Glomerular visceral epithelial cell (primary cell): ENCODE results near the gene SCARB1.
A peak's percentile ranks its signal among the peaks of the same experiment; 100 is the strongest.
"Not testable (repeated sequence)": the region's sequence is repeated elsewhere in the genome, so short reads cannot be mapped to it uniquely, and the experiment has no call there.

Source experiments
- DNase-seq: peaks from one replicate; pipeline ENCODE4 v3.0.0-alpha.2; 2016; ENCODE audit errors: extremely low spot score

SCARB1 gene, protein sequence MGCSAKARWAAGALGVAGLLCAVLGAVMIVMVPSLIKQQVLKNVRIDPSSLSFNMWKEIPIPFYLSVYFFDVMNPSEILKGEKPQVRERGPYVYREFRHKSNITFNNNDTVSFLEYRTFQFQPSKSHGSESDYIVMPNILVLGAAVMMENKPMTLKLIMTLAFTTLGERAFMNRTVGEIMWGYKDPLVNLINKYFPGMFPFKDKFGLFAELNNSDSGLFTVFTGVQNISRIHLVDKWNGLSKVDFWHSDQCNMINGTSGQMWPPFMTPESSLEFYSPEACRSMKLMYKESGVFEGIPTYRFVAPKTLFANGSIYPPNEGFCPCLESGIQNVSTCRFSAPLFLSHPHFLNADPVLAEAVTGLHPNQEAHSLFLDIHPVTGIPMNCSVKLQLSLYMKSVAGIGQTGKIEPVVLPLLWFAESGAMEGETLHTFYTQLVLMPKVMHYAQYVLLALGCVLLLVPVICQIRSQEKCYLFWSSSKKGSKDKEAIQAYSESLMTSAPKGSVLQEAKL

DNA sequence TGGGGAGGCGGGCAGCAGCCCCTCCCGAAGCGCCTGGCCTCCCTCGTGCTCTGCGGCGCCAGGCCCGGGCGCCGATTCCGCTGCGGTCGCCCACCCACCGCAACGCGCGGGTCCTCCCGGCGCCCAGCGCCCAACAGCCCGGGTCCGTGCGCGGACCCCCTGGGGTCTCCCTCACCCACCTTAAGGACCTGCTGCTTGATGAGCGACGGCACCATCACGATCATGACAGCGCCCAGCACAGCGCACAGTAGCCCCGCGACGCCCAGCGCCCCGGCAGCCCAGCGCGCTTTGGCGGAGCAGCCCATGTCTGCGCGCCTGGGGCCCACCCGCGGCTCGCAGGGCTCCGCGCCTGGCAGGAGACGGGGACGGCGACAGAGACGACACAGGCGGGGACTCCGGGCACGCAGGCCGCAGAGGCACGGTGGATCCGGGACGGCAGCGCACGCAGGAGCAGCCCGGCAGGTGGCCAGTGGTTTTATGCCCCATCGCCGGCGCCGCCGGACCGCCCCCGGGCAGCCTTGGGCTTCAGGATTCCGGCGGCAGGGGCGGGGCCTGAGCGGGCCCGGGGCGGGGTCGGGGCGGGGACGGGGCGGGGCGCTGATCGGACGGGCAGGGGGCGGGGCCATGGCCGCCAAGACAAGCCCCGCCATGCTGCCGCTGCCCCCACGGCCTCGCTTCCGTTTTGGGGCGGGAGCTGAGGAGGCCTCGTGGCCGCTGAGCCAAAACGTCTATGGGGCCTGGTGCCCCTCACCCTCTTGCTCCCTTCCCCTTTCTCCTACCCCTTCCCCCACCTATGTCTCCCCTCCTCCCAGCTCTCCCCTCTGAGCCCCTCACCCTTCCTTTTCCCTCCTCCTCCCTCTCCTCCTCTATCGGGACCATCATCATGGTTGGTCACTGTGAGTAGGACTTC is at the start of gene SCARB1:
Gene SCARB1, minus strand, starts transcription at position 449 of the 910 bp plus-strand sequence. Its CDS starts 144 bp downstream, at position 305.
- peak; percentile 86 for DNase-seq

DNA sequence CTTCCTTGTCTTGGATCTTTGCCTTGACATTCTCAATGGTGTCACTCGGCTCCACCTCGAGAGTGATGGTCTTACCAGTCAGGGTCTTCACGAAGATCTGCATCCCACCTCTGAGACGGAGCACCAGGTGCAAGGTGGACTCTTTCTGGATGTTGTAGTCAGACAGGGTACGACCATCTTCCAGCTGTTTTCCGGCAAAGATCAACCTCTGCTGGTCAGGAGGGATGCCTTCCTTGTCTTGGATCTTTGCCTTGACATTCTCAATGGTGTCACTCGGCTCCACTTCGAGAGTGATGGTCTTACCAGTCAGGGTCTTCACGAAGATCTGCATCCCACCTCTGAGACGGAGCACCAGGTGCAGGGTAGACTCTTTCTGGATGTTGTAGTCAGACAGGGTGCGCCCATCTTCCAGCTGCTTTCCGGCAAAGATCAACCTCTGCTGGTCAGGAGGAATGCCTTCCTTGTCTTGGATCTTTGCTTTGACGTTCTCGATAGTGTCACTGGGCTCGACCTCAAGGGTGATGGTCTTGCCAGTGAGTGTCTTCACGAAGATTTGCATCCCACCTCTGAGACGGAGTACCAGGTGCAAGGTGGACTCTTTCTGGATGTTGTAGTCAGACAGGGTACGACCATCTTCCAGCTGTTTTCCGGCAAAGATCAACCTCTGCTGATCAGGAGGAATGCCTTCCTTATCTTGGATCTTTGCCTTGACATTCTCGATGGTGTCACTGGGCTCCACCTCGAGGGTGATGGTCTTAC is 49.0 kb upstream of the SCARB1 start:
- DNase-seq, result not testable (repeated sequence)

DNA sequence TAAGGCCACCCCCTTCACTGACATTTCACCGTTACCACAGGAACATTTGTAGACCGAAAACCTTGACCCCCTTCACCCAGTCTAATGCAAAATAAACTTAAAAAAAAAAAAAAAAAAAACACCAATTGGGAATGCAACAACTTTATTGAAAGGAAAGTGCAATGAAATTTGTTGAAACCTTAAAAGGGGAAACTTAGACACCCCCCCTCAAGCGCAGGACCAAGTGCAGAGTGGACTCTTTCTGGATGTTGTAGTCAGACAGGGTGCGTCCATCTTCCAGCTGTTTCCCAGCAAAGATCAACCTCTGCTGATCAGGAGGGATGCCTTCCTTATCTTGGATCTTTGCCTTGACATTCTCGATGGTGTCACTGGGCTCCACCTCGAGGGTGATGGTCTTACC is 47.9 kb upstream of the SCARB1 start:
- DNase-seq, result not testable (repeated sequence)

DNA sequence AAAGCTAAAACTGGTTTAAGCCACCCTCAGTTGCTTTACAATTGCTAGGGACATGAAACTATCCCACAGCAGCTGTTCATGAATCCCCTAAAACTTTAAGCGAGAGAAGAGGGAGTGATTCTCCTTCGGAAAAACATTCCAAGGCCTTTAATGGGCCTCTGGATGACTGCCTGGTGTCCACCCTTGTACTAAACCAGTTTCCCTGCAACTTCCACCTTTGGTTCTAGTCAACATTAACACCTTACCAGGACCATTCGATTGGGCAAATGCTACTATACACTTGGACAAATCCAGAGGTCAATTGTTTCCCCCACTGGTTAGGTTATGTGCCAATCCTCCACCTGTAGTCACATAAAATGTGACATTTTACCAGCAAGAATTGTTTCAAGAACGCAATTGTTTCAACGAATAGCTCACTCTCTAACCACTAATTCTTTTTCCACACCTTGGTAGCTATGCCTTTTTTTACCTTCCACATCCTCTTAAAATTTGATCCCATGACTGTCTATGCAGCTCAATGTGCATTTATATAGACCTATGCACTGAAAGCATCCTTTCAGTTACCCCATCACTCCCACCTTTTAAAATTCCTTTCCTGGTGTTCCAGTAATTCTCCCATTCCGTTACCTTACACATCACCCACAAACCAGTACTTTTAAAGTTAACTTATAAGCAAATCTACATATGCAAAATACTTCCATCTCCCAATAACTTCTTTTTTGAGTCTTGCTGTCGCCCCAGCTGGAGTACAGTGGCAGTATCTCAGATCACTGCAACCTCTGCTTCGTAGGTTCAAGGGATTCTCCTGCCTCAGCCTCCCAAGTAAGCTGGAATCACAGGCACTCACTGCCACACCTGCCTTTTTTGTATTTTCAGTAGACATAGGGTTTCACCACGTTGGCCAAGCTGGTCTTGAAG is 47.2 kb upstream of the SCARB1 start:
- DNase-seq, result no peak

DNA sequence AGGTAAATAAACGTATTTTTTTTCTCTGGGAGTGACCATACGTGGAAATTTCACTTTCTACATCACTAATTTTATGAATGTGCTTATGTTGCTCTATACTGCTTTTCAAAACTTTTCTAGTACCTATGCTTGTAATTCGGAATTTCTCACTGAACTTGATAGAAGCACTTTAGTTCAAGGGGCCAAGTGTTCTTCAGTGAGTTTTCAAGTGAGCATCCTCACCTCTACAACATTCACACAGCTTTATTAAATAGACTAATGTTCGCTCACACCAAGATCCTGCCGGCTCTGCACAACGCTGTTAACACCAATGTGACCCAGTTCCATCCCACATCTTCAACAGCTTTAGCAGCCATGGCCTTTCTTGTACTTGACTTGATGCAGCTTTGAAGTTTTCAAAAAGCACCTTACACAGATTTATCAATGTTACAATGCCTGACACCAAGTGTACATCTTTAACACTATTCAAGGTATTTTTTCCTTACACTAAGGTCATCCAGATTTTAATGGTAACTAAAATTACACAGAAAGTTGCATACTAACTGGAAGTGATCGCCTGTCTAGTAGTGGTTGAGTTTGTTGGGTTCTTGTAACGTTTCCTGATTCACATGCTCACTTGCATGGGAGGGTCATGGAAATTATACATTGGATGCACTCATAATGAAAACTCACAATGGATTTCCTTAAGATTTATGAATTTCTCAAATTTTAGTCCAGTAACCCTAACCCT is 46.3 kb upstream of the SCARB1 start:
- no peak for DNase-seq

DNA sequence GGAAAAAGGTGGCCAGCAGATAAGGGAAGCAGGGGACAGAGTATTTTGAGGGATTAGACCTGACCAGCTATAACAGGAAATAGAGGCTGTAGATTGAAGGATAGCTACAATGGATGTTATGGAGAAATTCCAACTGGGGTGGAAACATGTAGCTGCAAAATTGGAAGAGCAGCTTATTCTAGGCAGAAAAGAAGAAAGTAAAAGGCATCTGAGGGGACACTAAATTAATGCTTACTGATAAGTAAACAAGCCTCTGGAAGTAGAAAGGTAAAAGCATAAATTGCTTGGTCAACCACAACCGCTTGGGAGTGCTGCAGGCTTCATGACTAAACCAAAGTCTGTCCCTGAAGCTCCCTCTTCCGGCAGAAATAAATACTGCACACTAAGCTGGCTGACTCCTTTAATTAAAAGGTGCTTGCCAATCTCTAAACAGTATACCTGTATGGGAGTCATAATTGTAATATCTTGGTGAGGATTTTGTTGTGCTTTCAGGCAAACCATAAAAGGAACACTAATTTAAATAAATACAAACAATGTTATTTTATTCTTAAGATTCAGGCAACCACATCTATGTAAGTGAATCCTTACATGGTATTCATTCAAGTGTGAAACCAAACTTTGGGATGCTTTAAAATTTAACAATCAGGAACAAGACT is 43.1 kb upstream of the SCARB1 start:
- peak; percentile 90 for DNase-seq

DNA sequence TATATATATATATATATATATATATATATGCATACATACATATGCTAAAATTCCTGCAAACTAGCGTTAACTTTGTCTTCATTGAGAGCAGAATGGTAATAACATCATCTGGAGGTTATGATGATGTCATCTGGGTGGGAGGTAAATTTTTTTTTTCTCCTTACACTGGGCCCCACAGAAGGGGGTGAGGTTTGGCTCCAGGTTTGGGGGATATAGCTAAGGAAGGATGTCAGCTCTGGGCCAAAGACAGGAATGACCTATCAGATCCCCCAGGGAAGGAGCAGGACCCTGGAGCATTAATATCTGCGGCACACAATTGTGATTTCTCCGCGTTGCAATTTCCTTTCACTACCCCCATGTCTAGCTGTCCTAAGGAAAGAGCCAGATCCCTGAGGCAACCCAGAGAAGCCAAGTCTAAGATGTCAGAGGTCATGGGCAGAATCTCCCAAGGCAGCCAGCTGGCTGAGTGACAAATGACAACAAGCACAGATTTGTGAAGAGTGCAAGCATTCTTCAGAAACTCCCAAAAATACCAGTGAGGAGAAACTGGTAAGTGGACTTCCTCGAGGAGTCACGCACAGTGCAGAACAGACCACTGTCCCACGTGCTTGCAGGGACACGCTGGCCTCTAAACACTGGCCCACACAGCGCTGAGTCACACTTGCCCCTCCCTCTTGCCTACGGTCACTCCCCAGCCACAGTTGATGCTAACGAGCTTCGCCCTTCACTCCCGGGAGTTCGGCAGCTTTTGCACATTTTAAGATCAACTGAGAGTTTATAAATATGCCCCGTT is 40.8 kb upstream of the SCARB1 start:
- peak; percentile 71 for DNase-seq

DNA sequence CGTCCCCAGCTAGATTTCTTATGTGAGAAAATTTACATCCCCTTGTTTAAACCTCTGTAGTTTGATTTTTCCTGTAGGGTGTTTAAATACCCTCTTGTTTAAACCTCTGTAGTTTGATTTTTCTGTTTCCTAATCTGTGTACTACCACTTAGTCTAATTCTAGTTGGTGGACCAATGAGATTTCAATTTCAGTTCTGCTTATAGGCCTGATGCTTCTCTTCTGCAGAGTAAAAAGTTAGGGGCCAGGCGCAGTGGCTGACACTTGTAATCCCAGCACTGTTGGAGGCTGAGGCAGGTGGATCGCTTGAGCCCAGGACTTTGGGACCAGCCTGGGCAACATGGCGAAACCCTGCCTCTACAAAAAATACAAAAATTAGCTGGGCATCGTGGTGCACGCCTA is 39.3 kb upstream of the SCARB1 start:
- no peak for DNase-seq

DNA sequence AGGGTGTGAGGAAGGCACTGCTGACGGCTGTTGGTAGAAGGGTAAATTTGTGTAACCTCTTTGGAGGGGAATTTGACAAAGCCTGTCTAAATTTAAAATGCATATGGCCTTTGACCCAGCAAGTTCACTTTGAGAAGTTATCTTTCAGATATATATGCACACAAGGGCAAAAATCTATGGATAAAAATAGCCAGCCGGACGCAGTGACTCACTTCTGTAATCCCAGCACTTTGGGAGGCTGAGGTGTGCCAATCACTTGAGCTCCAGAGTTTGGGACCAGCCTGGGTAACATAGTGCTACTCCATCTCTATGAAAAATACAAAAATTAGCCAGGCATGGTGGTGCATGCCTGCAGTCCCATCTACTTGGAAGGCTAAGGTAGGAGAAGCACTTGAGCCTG is 37.3 kb upstream of the SCARB1 start:
- no peak for DNase-seq

DNA sequence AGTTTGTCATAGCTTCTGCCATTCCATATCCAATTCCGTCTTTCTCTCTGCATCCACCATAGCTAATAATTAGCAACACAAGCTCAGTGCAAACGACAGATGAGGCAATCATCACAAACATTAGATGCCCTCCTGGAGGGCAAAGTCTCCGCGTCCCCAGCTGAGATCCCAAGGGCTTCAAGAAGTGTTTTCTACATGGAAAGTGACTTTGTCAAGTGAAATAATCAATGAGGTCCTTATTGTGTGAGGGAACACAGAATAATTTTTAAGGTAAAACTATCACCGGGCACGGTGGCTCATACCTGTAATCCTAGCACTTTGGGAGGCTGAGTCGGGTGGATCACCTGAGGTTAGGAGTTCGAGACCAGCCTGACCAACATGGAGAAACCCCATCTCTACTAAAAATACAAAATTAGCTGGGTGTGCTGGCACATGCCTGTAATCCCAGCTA is 36.7 kb upstream of the SCARB1 start:
- DNase-seq, result not testable (repeated sequence)

DNA sequence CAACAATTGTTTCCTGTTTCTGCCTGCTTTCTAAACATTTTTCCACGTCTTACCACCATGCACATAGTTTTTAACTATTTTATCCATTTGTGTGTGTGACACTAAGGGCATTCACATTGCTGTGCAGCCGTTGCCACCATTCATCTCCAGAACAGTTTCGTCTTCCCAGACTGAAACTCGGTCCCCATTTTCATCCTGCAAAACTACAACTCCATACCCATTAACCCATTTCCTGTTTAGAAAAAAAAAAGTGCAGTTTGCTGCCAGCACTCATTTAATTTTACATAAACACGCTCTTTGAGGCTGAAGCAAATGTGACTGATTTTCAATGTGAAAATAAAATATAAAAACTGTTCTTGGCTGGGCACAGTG is 35.2 kb upstream of the SCARB1 start:
- no peak for DNase-seq

DNA sequence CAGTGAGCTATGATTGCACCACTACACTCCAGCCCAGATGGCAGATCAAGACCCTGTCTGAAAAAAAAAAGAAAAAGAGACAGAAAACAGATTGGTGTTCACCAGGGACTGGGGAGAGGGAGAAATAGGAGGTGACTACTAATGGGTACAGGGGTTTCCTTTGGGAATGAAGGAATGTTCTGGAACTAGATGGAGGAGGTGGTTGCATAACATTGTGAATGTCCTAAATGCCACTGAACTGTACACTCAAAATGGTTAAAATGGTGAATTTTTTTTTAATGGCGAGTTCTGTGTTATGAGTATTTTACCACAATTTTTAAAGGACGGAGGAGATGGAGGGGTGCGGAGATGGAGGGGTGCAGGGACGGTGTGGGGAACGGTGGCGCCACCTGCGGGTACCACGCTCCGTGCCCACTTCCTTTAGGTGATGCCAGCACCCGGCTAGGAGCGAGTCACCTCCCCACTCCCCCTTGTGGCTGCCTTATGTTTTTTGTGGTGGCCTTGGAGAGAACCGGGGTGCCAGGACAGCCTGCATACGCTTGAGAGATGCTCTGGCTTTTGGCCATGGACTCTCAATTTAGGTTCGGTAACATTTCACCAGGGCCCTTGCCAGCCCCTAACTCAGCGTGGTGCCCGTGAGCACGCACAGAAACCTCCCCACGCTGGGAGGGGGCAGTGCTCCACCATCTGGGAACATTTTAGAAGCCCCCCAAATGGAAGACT is 34.7 kb upstream of the SCARB1 start:
- DNase-seq, result peak; percentile 29

DNA sequence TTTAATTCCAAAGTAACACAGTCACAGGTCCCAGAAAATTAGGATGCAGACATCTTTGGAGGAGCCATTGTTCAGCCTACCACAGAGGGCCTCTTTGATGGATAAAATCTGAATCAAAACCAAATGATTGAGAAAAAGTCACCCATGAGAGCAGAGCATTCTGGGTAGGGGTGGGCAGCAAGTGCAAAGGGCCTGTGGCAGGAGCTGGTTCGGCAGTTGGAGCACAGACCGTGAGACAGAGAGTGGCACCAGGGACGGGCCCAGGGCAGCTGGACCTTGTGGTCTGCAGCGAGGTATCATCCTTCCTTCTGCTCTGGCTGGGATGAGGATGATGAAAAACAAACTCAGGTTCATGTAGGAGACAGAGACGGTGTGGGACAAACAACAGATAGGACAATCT is 32.8 kb upstream of the SCARB1 start:
- no peak for DNase-seq

DNA sequence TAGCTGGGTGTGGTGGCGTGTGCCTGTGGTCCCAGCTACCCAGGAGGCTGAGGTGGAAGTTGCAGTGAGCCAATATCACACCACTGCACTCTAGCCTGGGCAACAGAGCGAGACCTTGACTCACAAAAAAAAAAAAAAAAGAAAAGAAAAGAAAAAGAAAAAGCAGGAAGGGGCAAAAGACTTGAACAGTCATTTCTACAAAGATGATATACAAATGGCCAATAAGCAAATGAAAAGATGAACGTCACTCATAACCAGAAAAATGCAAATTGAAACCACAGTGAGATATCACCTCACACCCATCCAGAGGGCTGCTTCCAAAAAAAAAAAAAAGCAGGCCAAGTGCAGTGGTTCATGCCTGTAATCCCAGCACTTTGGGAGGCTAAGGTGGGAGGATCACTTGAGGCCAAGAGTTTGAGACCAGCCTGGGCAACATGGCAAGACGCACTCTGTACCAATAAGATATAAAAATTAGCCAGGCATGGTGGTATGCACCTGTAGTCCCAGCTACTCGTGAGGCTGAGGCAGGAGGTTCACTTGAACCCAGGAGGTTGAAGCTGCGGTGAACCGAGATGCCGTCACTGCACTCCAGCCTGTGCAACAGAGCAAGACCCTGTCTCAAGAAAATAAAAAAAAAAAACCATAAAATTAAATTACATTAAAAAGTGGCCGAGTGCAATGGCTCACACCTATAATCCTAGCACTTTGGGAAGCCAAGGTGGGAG is 30.3 kb upstream of the SCARB1 start:
- no peak for DNase-seq

DNA sequence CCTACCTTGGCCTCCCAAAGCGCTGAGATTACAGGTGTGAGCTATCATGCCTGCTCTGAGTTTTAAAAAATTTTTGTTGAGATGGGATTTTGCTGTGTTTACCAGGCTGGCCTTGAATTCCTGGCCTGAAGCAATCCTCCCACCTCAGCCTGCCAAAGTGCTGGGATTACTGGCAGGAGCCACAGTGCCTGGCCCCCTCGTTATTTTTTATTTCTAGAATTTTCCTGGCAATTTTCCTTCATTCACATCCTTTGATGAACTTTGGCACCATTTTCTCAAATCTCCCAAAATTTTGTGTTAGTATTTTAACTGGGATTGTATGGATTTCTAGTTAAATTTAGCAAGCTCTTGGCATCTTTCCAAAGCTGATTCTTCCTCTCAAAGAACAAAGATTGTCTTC is 24.6 kb upstream of the SCARB1 start:
- DNase-seq, result no peak

DNA sequence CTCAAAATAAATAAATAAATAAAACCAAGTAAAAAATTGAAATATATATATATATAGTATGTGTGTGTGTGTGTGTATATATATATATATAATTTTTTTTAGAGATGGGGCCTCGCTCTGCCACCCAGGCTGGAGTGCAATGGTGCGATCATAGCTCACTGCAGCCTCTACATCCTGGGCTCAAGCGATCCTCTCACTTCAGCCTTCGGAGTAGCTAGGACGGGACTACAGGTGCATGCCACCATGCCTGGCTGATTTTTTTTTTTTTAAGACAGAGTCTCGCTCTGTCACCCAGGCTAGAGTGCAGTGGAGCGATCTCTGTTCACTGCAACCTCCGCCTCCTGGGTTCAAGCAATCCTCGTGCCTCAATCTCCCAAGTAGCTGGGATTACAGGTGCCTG is 24.1 kb upstream of the SCARB1 start:
- not testable (repeated sequence) for DNase-seq
